PC-3 (cell line): ENCODE results near the gene C1QTNF9. TPM values are rescaled to one million over a fixed set of nuclear protein-coding genes. Genes with fewer than 3 reads are reported as not detected.

Source experiments
- ATAC-seq: fragments of 200-7000 bp; cut with Tn5 transposase; 2 replicates; pipeline ENCODE4 v1.9.1; 2020; ENCODE audit warnings: mild to moderate bottlenecking, moderate library complexity
- BruUV-seq: library from RNA; stranded (reverse); fragments of 400-500 nt; replicated peaks from 2 replicates; lab custom pipeline; 2021; lab: Mats Ljungman, UMichigan
- CTCF ChIA-PET: fragments of 300-600 bp; sonication (Branson Sonifier 250); formaldehyde crosslinking; loops from one replicate; lab custom pipeline; 2022; ENCODE audit warnings: antibody characterized with exemption; lab: Charles Lee
- POLR2A ChIA-PET: fragments of 300-600 bp; sonication (Branson Sonifier 250); formaldehyde crosslinking; loops from one replicate; lab custom pipeline; 2022; ENCODE audit warnings: antibody characterized with exemption; ENCODE audit not compliant: unreplicated experiment; lab: Charles Lee
- DNase-seq: peaks from one replicate; pipeline ENCODE4 v3.0.0-alpha.2; 2015
- H2AFZ ChIP-seq: fragments of 300-600 bp; sonication (generic); 2 replicates; pipeline ENCODE4 v1.6.0; 2016; ENCODE audit warnings: antibody characterized with exemption, low read length
- H3F3A ChIP-seq: fragments of 300-600 bp; sonication (generic); one replicate; pipeline ENCODE4 v1.6.0; 2017; ENCODE audit warnings: antibody characterized with exemption, low read length, control low read depth, mild to moderate bottlenecking; ENCODE audit not compliant: unreplicated experiment
- H3K27ac ChIP-seq: fragments of 300-600 bp; sonication (generic); 2 replicates; pipeline ENCODE4 v1.5.1; 2016; ENCODE audit warnings: mild to moderate bottlenecking, low read length
- H3K27me3 ChIP-seq: fragments of 300-600 bp; sonication (generic); 2 replicates; pipeline ENCODE4 v1.6.1; 2016; ENCODE audit warnings: low read length, mixed read lengths
- H3K36me3 ChIP-seq: fragments of 300-600 bp; sonication (generic); 2 replicates; pipeline ENCODE4 v1.6.1; 2016; ENCODE audit warnings: low read depth, mixed run types, low read length, mixed read lengths
- H3K4me1 ChIP-seq: fragments of 300-600 bp; sonication (generic); 2 replicates; pipeline ENCODE4 v1.5.1; 2016; ENCODE audit warnings: low read length; ENCODE audit not compliant: insufficient read depth
- H3K4me2 ChIP-seq: fragments of 300-600 bp; sonication (generic); 2 replicates; pipeline ENCODE4 v1.6.0; 2016; ENCODE audit warnings: low read length
- H3K4me3 ChIP-seq: fragments of 300-600 bp; sonication (generic); 2 replicates; pipeline ENCODE4 v1.5.1; 2016; ENCODE audit warnings: mild to moderate bottlenecking, low read length, mixed read lengths
- H3K79me2 ChIP-seq: fragments of 300-600 bp; sonication (generic); 2 replicates; pipeline ENCODE4 v1.6.1; 2017; ENCODE audit warnings: low read length, mixed read lengths
- H3K9ac ChIP-seq: fragments of 300-600 bp; sonication (generic); 2 replicates; pipeline ENCODE4 v1.6.0; 2016; ENCODE audit warnings: mild to moderate bottlenecking, low read length
- H3K9me2 ChIP-seq: fragments of 300-600 bp; sonication (generic); replicated peaks from 2 replicates; pipeline ENCODE4 v1.6.1; 2016; ENCODE audit warnings: mixed run types, low read length, mixed read lengths
- H3K9me3 ChIP-seq: fragments of 300-600 bp; sonication (generic); 2 replicates; pipeline ENCODE4 v1.6.1; 2016; ENCODE audit warnings: low read length, mixed read lengths
- H4K20me1 ChIP-seq: fragments of 300-600 bp; sonication (generic); 2 replicates; pipeline ENCODE4 v1.6.1; 2016; ENCODE audit warnings: low read length, mixed read lengths
- EZH2 ChIP-seq: fragments of 300-600 bp; sonication (generic); IDR thresholded peaks from one replicate; pipeline ENCODE4 v1.6.1; 2017; ENCODE audit warnings: antibody characterized with exemption, mild to moderate bottlenecking, low read length; ENCODE audit not compliant: unreplicated experiment
- EZH2phosphoT487 ChIP-seq: fragments of 300-600 bp; sonication (generic); IDR thresholded peaks from 2 replicates; pipeline ENCODE4 v1.6.1; 2018; ENCODE audit warnings: mild to moderate bottlenecking, antibody characterized with exemption, low read length, borderline replicate concordance
- intact Hi-C: fragments of 100-400 bp; cut with micrococcal nuclease; formaldehyde crosslinking; loops from 2 replicates; pipeline ENCODE4 v1.9.0; 2023
- total RNA-seq: library from RNA; depleted of rRNA; stranded (reverse); fragments of >200 nt; gene quantifications from 2 replicates; pipeline ENCODE4 v1.2.3, GENCODE V29; 2014
- TF ChIP-seq, protein P1 (sequence below): fragments of 300-600 bp; sonication (generic); conservative IDR thresholded peaks from 2 replicates; pipeline ENCODE4 v1.5.1; 2017; ENCODE audit warnings: antibody characterized with exemption, low read depth, mild to moderate bottlenecking, low read length

The C1QTNF9 gene
- total RNA-seq, 1 experiment from 2014 or later = 0.11 TPM

- BruUV-seq = no TSS peak
- POLR2A ChIA-PET = no interaction called here
These were observed 41.6 kb upstream of the C1QTNF9 start for GRCh38 chr13:24267801-24268200.

GRCh38 chr13:24269821-24270220, 39.6 kb upstream of the C1QTNF9 start:
- Histone ChIP-seq H3K27ac (no peak overlapping the region), H2AFZ (no peak overlapping the region), H3K4me3 (no peak overlapping the region), H4K20me1 (no peaks in the 10 kb centered on the region), H3F3A (no peaks in the 10 kb centered on the region), H3K9me2 (no peaks in the 10 kb centered on the region), H3K27me3 (no peaks in the 10 kb centered on the region), H3K79me2 (0 out of 2 replicates have a peak, but pooled peaks cover 3% of the 10 kb centered on the region), H3K9me3 (no peaks in the 10 kb centered on the region), H3K4me2 (no peak overlapping the region), H3K36me3 (no peaks in the 10 kb centered on the region), H3K4me1 (no peaks in the 10 kb centered on the region), H3K9ac (no peak overlapping the region)
- ATAC-seq (no peak), DNase-seq (no peak)
- no TSS peak for BruUV-seq
- CTCF ChIA-PET = no interaction called here
- TF ChIP-seq, protein P1, sequence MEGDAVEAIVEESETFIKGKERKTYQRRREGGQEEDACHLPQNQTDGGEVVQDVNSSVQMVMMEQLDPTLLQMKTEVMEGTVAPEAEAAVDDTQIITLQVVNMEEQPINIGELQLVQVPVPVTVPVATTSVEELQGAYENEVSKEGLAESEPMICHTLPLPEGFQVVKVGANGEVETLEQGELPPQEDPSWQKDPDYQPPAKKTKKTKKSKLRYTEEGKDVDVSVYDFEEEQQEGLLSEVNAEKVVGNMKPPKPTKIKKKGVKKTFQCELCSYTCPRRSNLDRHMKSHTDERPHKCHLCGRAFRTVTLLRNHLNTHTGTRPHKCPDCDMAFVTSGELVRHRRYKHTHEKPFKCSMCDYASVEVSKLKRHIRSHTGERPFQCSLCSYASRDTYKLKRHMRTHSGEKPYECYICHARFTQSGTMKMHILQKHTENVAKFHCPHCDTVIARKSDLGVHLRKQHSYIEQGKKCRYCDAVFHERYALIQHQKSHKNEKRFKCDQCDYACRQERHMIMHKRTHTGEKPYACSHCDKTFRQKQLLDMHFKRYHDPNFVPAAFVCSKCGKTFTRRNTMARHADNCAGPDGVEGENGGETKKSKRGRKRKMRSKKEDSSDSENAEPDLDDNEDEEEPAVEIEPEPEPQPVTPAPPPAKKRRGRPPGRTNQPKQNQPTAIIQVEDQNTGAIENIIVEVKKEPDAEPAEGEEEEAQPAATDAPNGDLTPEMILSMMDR = no peak
- TF ChIP-seq EZH2 (no peak), EZH2phosphoT487 (no peak)
- POLR2A ChIA-PET = no interaction called here
- intact Hi-C loops = no loop called here

More at GRCh38 chr13:24267801-24268200, 41.6 kb upstream of the C1QTNF9 start:
- Histone ChIP-seq H3K9me2 (no peaks in the 10 kb centered on the region), H2AFZ (no peak overlapping the region), H3K36me3 (no peaks in the 10 kb centered on the region), H4K20me1 (no peaks in the 10 kb centered on the region), H3F3A (no peaks in the 10 kb centered on the region), H3K79me2 (0 out of 2 replicates have a peak, but pooled peaks cover 3% of the 10 kb centered on the region), H3K4me1 (no peaks in the 10 kb centered on the region), H3K4me3 (no peak overlapping the region), H3K27me3 (no peaks in the 10 kb centered on the region), H3K4me2 (no peak overlapping the region), H3K9ac (no peak overlapping the region), H3K9me3 (no peaks in the 10 kb centered on the region), H3K27ac (no peak overlapping the region)
- DNase-seq = no peak
- intact Hi-C loops = no loop called here
- ATAC-seq = no peak
- CTCF ChIA-PET = no interaction called here
- TF ChIP-seq, protein P1 = no peak
- TF ChIP-seq EZH2 (no peak), EZH2phosphoT487 (no peak)

GRCh38 chr13:24270639-24271141, 38.7 kb upstream of the C1QTNF9 start:
- Histone ChIP-seq H3K9me2 (no peaks in the 10 kb centered on the region), H2AFZ (no peak overlapping the region), H3K27me3 (no peaks in the 10 kb centered on the region), H3F3A (no peaks in the 10 kb centered on the region), H4K20me1 (no peaks in the 10 kb centered on the region), H3K4me3 (no peak overlapping the region), H3K36me3 (no peaks in the 10 kb centered on the region), H3K9ac (no peak overlapping the region), H3K4me2 (no peak overlapping the region), H3K4me1 (no peaks in the 10 kb centered on the region), H3K79me2 (0 out of 2 replicates have a peak, but pooled peaks cover 3% of the 10 kb centered on the region), H3K9me3 (no peaks in the 10 kb centered on the region), H3K27ac (no peak overlapping the region)
- ChIA-PET POLR2A (no interaction called here), CTCF (no interaction called here)
- ATAC-seq (no peak), DNase-seq (no peak)
- BruUV-seq = no TSS peak
- intact Hi-C loops = no loop called here
- TF ChIP-seq, protein P1 = no peak
- TF ChIP-seq EZH2phosphoT487 (no peak), EZH2 (no peak)
